Naive thymus-derived CD4-positive, alpha-beta T cell (primary cell): ENCODE measurements around the gene RNF169. TPM values are rescaled to one million over a fixed set of nuclear protein-coding genes. Genes with fewer than 3 reads are reported as not detected.

ENCODE experiments used
- ATAC-seq: fragments of 150-1000 bp; cut with Tn5 transposase; 2 replicates; pipeline ENCODE4 v1.10.0; 2021; ENCODE audit warnings: mild to moderate bottlenecking, moderate library complexity
- CTCF ChIA-PET: fragments of 350-600 bp; sonication (Branson Sonifier 250); formaldehyde crosslinking; loops from one replicate; lab custom pipeline; 2021; ENCODE audit warnings: antibody characterized with exemption; lab: Charles Lee
- POLR2A ChIA-PET: fragments of 350-600 bp; sonication (Branson Sonifier 250); formaldehyde crosslinking; loops from one replicate; lab custom pipeline; 2021; ENCODE audit warnings: antibody characterized with exemption, inconsistent platforms; lab: Charles Lee
- DNase-seq, 9 donors: peaks; one replicate each; pipeline versions ENCODE4 v3.0.0 to v3.0.0-alpha.2; 2020 to 2022; ENCODE audit warnings: mixed read lengths in 1 of 9
- H3K27ac ChIP-seq: one replicate; pipeline ENCODE4 v1.7.0; 2013; ENCODE audit warnings: mild to moderate bottlenecking, low read depth, low read length, moderate library complexity
- H3K27me3 ChIP-seq, 2 donors: one replicate each; pipeline ENCODE4 v1.7.0; 2013; ENCODE audit warnings: low read length in 2 of 2, mild to moderate bottlenecking in 2 of 2, moderate library complexity in 2 of 2; ENCODE audit not compliant: control insufficient read depth in 2 of 2, insufficient read depth in 2 of 2
- H3K36me3 ChIP-seq, 3 experiments: 1 replicate in 2 of 3; 2 replicates in 1 of 3; pipeline ENCODE4 v1.7.0; 2013; ENCODE audit warnings: low read length in 3 of 3, mild to moderate bottlenecking in 3 of 3, moderate library complexity in 1 of 3; ENCODE audit not compliant: insufficient read depth in 3 of 3, control insufficient read depth in 2 of 3
- H3K4me1 ChIP-seq, 2 donors: one replicate each; pipeline ENCODE4 v1.7.0; 2013; ENCODE audit warnings: low read length in 2 of 2, mild to moderate bottlenecking in 2 of 2, moderate library complexity in 1 of 2; ENCODE audit not compliant: control insufficient read depth in 2 of 2, insufficient read depth in 2 of 2
- H3K4me3 ChIP-seq: 2 replicates; pipeline ENCODE4 v1.7.0; 2013; ENCODE audit warnings: mild to moderate bottlenecking, low read length
- H3K9me3 ChIP-seq, 3 experiments: 1 replicate in 2 of 3; 2 replicates in 1 of 3; pipeline ENCODE4 v1.7.0; 2013; ENCODE audit warnings: low read length in 3 of 3; ENCODE audit not compliant: control insufficient read depth in 2 of 3
- H3K27ac Mint-ChIP-seq, 9 donors: one replicate each; pipeline ENCODE4 v1.8.0; 2020 to 2022; ENCODE audit warnings: mixed read lengths in 9 of 9, mild to moderate bottlenecking in 8 of 9, moderate library complexity in 5 of 9, inconsistent platforms in 2 of 9
- H3K27me3 Mint-ChIP-seq, 5 donors: one replicate each; pipeline ENCODE4 v1.8.0; 2021 to 2022; ENCODE audit warnings: mixed read lengths in 5 of 5, mild to moderate bottlenecking in 1 of 5
- H3K36me3 Mint-ChIP-seq, 5 donors: one replicate each; pipeline ENCODE4 v1.8.0; 2020 to 2022; ENCODE audit warnings: mixed read lengths in 5 of 5, mild to moderate bottlenecking in 3 of 5, inconsistent platforms in 1 of 5
- H3K4me1 Mint-ChIP-seq, 7 donors: one replicate each; pipeline ENCODE4 v1.8.0; 2020 to 2022; ENCODE audit warnings: mixed read lengths in 7 of 7, mild to moderate bottlenecking in 3 of 7, inconsistent platforms in 1 of 7
- H3K4me3 Mint-ChIP-seq, 10 donors: one replicate each; pipeline ENCODE4 v1.8.0; 2020 to 2022; ENCODE audit warnings: mild to moderate bottlenecking in 10 of 10, mixed read lengths in 10 of 10, moderate library complexity in 6 of 10, inconsistent platforms in 2 of 10
- H3K9me3 Mint-ChIP-seq, 11 donors: one replicate each; pipeline ENCODE4 v1.8.0; 2020 to 2022; ENCODE audit warnings: mixed read lengths in 11 of 11, mild to moderate bottlenecking in 4 of 11, inconsistent platforms in 1 of 11, moderate library complexity in 1 of 11
- intact Hi-C, 2 donors: fragments of 100-400 bp; cut with micrococcal nuclease; formaldehyde crosslinking; loops; one replicate each; pipeline ENCODE4 v1.15.1; 2023
- polyA plus RNA-seq, 2 donors: library from polyadenylated mRNA; unstranded; fragments of 300-500 nt; fragmentation: Illumina TruSeq; gene quantifications; one replicate each; pipeline ENCODE4 v1.2.3, GENCODE V29; 2021
- total RNA-seq, 6 experiments: library from RNA in 5 of 6; stranded (reverse) in 5 of 6; gene quantifications; 1 replicate in 5 of 6; 2 replicates in 1 of 6; pipeline ENCODE4 v1.2.3 and lab custom pipeline; 2021 to 2026

The RNF169 gene
- total and polyA plus RNA-seq, 7 experiments from 2014 or later = 1.1 to 25.5 (median 19.0) TPM

- no peak for DNase-seq
- no peak overlapping the region for H3K27ac ChIP-seq
- ChIA-PET POLR2A (no interaction called here), CTCF (no interaction called here)
- no peaks in the 10 kb centered on the region for H3K27me3 Mint-ChIP-seq
- H3K4me1 Mint-ChIP-seq = peaks cover 0 to 6% (median 0%) of the 10 kb centered on the region in 7 donors
- no peak overlapping the region for H3K27ac Mint-ChIP-seq
- H3K36me3 ChIP-seq = no peaks in the 10 kb centered on the region
- H3K27me3 ChIP-seq = no peaks in the 10 kb centered on the region
- H3K4me1 ChIP-seq = no peaks in the 10 kb centered on the region
- intact Hi-C loops = no loop called here
- no peak for ATAC-seq
- H3K4me3 Mint-ChIP-seq = no peak overlapping the region
- no peaks in the 10 kb centered on the region for H3K36me3 Mint-ChIP-seq
- no peaks in the 10 kb centered on the region for H3K9me3 ChIP-seq
- no peak overlapping the region for H3K4me3 ChIP-seq
- peaks cover 0 to 2% (median 0%) of the 10 kb centered on the region in 11 donors for H3K9me3 Mint-ChIP-seq
Measured at GRCh38 chr11:74707182-74707581, 41.5 kb upstream of the RNF169 start.

DNA sequence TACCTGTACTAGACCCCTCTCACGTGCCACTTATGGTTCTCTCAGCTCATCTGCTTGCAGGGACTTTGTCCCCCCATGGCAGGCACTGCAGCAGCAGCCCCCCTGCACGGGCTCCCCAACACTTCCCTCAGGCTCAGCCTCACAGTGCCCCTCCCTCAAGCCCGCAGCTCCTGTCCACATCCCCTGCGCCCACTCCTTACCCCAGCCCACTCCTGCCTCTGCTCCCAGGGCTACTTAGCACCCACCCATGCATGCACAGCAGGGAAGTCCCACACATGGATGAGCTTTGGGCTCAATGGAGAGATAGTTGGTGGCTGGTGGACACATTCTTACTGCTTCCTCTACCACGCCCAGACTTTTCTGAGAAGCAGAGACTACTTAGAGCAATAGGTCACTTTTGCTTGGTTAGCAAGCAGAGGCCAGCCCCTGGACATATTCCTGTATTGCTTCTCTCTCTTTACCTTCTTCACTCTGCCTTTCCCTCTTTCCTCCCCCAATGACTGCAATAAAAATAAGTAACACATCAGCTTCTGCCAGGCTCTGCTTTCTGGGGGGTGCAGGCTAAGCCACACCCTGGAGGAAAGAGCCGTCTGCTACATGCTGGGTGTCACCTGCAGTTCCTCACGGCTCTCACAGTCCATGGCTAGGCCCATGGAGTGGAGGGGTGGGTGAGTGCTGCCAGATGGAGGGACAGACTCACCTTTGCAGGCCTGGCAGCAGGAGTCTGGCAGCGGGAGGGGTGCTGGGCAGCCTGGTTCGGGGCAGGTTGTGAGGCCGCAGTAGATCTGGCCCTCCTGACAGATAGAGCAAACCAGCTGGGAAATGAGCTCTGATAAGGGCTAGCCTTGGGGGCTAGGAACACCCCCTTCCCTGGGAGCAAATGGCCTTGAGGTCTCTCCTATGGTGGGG is 40.8 kb upstream of the RNF169 start:
- Mint-ChIP-seq H3K4me3 (no peak overlapping the region), H3K27me3 (no peaks in the 10 kb centered on the region), H3K36me3 (no peaks in the 10 kb centered on the region), H3K9me3 (peaks cover 0 to 2% (median 0%) of the 10 kb centered on the region in 11 donors), H3K4me1 (peaks cover 0 to 3% (median 0%) of the 10 kb centered on the region in 7 donors), H3K27ac (peak overlapping the region in 1 of 9 donors; percentile 65)
- Histone ChIP-seq H3K27me3 (no peaks in the 10 kb centered on the region), H3K36me3 (no peaks in the 10 kb centered on the region), H3K4me3 (no peak overlapping the region), H3K9me3 (no peaks in the 10 kb centered on the region), H3K27ac (no peak overlapping the region), H3K4me1 (no peaks in the 10 kb centered on the region)
- CTCF ChIA-PET = no interaction called here
- intact Hi-C loops = no loop called here
- POLR2A ChIA-PET = no interaction called here
- ATAC-seq = no peak
- no peak for DNase-seq

DNA sequence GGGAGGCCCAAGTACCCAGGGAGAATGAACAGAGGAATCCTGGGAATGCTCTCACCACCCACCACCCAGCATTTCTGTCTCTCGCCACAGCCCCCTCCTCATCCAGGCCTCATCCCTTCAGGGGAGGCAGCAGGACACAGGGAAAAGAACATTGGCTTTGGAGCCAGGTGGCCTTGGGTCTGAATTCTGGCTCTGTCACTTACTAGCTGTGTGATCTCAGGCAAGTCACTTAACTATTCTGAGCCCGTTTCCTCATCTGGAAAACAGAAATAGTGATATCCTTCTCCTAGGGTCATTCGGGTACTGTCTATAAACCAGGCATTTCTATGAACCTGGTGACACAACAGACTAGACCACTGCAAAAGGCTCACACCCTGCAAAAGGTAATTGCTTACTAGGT is 39.5 kb upstream of the RNF169 start:
- Histone ChIP-seq H3K9me3 (no peaks in the 10 kb centered on the region), H3K27me3 (no peaks in the 10 kb centered on the region), H3K4me3 (no peak overlapping the region), H3K4me1 (no peaks in the 10 kb centered on the region), H3K36me3 (no peaks in the 10 kb centered on the region), H3K27ac (no peak overlapping the region)
- ChIA-PET POLR2A (no interaction called here), CTCF (no interaction called here)
- Mint-ChIP-seq H3K9me3 (peaks cover 0 to 2% (median 0%) of the 10 kb centered on the region in 11 donors), H3K27me3 (no peaks in the 10 kb centered on the region), H3K36me3 (no peaks in the 10 kb centered on the region), H3K27ac (no peak overlapping the region), H3K4me1 (no peaks in the 10 kb centered on the region), H3K4me3 (no peak overlapping the region)
- no peak for ATAC-seq
- intact Hi-C loops = no loop called here
- DNase-seq = no peak

DNA sequence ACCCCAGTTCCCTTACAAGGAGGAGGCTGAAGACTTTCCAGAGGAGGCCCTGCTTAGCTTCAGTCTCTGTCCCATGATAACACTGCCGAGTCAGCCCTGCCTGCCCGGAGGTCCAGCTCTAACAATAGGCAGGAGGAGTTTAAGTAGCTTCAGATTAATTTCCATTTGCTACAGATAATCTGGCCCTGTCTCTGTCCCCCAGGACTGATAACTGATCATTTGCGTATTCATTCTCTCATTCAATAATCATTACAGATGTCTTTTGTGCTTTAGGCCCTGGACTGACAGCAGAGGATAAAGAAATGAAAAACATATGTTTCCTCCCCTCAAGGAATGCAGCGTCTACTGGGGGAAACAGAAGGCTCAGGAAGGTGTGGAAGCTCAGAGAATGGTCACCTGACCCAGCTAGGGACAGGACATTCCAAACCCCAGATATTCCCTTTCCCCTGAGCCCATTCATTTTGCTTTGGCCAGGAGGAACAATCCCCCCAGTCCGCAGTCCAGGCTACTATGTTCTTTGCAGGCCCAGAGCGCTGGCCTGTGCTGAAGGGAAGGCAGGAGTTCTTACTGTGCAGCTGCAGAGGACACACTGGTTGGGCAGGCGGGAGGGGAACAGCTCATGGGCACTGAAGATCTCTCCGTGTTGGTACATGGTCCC is 38.2 kb upstream of the RNF169 start:
- intact Hi-C loops = no loop called here
- H3K4me3 ChIP-seq = no peak overlapping the region
- no peaks in the 10 kb centered on the region for H3K27me3 ChIP-seq
- ATAC-seq (no peak), DNase-seq (no peak)
- Mint-ChIP-seq H3K4me3 (no peak overlapping the region), H3K9me3 (peaks cover 0 to 2% (median 0%) of the 10 kb centered on the region in 11 donors), H3K27me3 (no peaks in the 10 kb centered on the region), H3K4me1 (no peaks in the 10 kb centered on the region), H3K36me3 (no peaks in the 10 kb centered on the region), H3K27ac (no peak overlapping the region)
- CTCF ChIA-PET = no interaction called here
- no peaks in the 10 kb centered on the region for H3K36me3 ChIP-seq
- H3K4me1 ChIP-seq = no peaks in the 10 kb centered on the region
- POLR2A ChIA-PET = no interaction called here
- no peak overlapping the region for H3K27ac ChIP-seq
- H3K9me3 ChIP-seq = no peaks in the 10 kb centered on the region

DNA sequence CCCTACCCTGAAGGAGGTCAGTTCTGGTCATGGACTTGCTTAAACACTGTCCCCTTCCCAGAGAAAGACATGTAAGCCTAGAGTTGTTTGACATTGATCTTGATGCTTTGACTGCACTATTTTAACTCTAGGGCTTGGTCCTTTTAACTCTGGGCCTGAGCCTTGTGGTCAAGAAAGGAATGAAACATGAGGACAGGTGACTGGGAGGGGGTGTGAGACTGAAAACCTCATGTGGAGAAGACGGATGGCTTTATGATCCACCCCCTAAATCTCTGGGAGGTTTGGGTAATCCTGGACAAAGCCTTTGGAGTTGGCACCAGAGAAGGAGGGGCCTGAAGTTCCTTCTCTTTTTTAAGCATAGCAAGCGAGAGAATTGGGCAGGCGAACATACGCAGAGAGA is 35.0 kb upstream of the RNF169 start:
- Histone ChIP-seq H3K27me3 (no peaks in the 10 kb centered on the region), H3K4me1 (no peaks in the 10 kb centered on the region), H3K9me3 (no peaks in the 10 kb centered on the region), H3K36me3 (no peaks in the 10 kb centered on the region), H3K4me3 (no peak overlapping the region), H3K27ac (no peak overlapping the region)
- H3K27me3 Mint-ChIP-seq = no peaks in the 10 kb centered on the region
- no peak overlapping the region for H3K4me3 Mint-ChIP-seq
- intact Hi-C loops = no loop called here
- H3K27ac Mint-ChIP-seq = peak overlapping the region in 1 of 9 donors; percentile 47
- ATAC-seq (no peak), DNase-seq (no peak)
- ChIA-PET CTCF (no interaction called here), POLR2A (no interaction called here)
- H3K36me3 Mint-ChIP-seq = no peaks in the 10 kb centered on the region
- H3K9me3 Mint-ChIP-seq = peaks cover 0 to 4% (median 0%) of the 10 kb centered on the region in 11 donors
- H3K4me1 Mint-ChIP-seq = no peaks in the 10 kb centered on the region

GRCh38 chr11:74714904-74715303 is 33.7 kb upstream of the RNF169 start:
- H3K27me3 ChIP-seq = no peaks in the 10 kb centered on the region
- Mint-ChIP-seq H3K4me3 (no peak overlapping the region), H3K9me3 (peaks cover 0 to 4% (median 0%) of the 10 kb centered on the region in 11 donors), H3K27ac (no peak overlapping the region), H3K36me3 (no peaks in the 10 kb centered on the region), H3K27me3 (no peaks in the 10 kb centered on the region), H3K4me1 (no peaks in the 10 kb centered on the region)
- POLR2A ChIA-PET = no interaction called here
- no peak for ATAC-seq
- no peak overlapping the region for H3K27ac ChIP-seq
- no peaks in the 10 kb centered on the region for H3K9me3 ChIP-seq
- no peaks in the 10 kb centered on the region for H3K4me1 ChIP-seq
- H3K4me3 ChIP-seq = no peak overlapping the region
- intact Hi-C loops = no loop called here
- no peaks in the 10 kb centered on the region for H3K36me3 ChIP-seq
- CTCF ChIA-PET = no interaction called here
- no peak for DNase-seq
